ENCODE data around the gene CA5B. TPM values are rescaled to one million over a fixed set of nuclear protein-coding genes. Genes with fewer than 3 reads are reported as not detected.

The CA5B gene
- total RNA-seq, 4 donors from 2014 or later: 1.1 to 69.3 (median 4.7) TPM

DNA sequence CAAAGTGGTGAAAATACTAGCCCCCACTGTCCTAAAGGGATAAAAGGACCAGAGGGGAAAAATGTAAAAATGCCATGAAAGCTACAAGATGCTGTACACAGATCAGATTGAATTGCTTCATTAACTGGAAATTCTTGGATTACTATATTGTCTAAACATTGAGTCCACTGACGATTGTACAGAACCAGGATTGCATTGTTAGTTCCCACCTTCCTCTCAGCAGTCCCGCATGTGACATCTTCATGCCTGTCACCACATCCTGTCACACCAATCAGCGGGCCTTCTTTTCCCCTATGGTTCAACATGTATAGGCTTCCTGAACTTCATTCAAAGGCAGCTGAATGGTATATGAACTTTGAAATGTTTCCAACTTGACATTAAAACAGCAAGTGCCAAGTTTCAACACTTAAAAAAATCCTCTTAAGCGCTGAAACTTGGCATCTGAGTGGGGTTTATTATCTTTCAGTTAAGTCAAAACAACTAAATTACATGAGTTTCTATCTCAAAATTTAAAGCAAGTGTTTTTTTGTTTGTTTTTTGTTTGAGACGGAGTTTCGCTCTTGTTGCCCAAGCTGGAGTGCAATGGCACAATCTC lies 76.8 kb downstream of the CA5B start:
- Histone ChIP-seq H3K36me3 (no peaks in the 10 kb centered on the region), H3K4me1 (no peaks in the 10 kb centered on the region), H3K27me3 (no peaks in the 10 kb centered on the region), H3K4me3 (no peak overlapping the region), H3K9me3 (no peaks in the 10 kb centered on the region), H3K27ac (no peak overlapping the region)
- 86% methylated on average over 6 of the region's 6 CpGs; no CpG with 5 or more reads in 1 of the 2 donors for WGBS, 2 donors (ENCODE audit: low coverage in 1 of 2)
- intact Hi-C loops (cut with DNase I; ENCODE audit: low total_unique reads) (no loop called here), in situ Hi-C loops (cut with MboI; ENCODE audit: low pct_ligation_motif_present in 1 of 4, low pct_unique_long_range_greater_than_20kb in 1 of 4, low sequenced_read_pairs in 3 of 4) (loop anchor here in 1 of 4 donors (25.0 kb wide), 1 partner anchor 622 kb away; no protein-coding TSS in a partner anchor)
- TF ChIP-seq CTCF (IDR thresholded peaks at IDR 0.05) (no peak), POLR2A (IDR thresholded peaks at IDR 0.05) (no peak), POLR2AphosphoS5 (IDR thresholded peaks at IDR 0.05) (no peak), EP300 (IDR thresholded peaks at IDR 0.05; ENCODE audit: low read depth) (no peak)
- no peak for DNase-seq

- TF ChIP-seq POLR2AphosphoS5 (IDR thresholded peaks at IDR 0.05) (no peak), CTCF (IDR thresholded peaks at IDR 0.05) (peak in 2 of 5 experiments; percentile 18 to 21)
- in situ Hi-C loops (cut with MboI; ENCODE audit: low pct_ligation_motif_present in 1 of 4, low pct_unique_long_range_greater_than_20kb in 1 of 4, low sequenced_read_pairs in 3 of 4): loop anchor here in 1 of 4 donors (25.0 kb wide), 1 partner anchor 621 kb away; no protein-coding TSS in a partner anchor
- intact Hi-C loops (cut with DNase I; ENCODE audit: low total_unique reads): no loop called here
- H3K9me3 ChIP-seq: no peaks in the 10 kb centered on the region
- H3K27ac ChIP-seq: no peak overlapping the region
- H3K4me1 ChIP-seq: no peaks in the 10 kb centered on the region
- 78 to 90% methylated on average over 2 to 10 of the region's 10 CpGs for WGBS, 2 donors (ENCODE audit: low coverage in 1 of 2)
- H3K4me3 ChIP-seq: no peak overlapping the region
- H3K36me3 ChIP-seq: no peaks in the 10 kb centered on the region
- H3K27me3 ChIP-seq: no peaks in the 10 kb centered on the region
- DNase-seq: peak; percentile 12
These were observed 77.8 kb downstream of the CA5B start for GRCh38 chrX:15815779-15816437.

DNA sequence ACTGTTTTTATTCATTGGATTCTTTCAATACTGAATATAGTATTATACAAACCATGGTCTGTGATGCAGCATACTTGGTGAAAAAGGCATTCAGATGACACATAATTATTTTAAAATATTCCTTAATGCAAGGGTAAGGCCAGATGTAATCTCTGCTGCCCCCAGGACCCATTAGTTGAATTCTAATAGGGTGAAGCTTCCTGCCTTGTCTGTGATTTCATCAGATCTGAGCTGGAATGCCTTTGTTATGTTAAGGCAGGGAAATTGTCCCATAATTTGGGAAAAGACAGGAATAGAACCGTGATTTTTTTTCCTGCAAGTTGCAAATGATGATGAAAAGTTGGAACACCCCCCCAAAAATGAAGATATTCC lies 78.4 kb downstream of the CA5B start:
- Histone ChIP-seq H3K9me3 (no peaks in the 10 kb centered on the region), H3K27me3 (no peaks in the 10 kb centered on the region), H3K36me3 (no peaks in the 10 kb centered on the region), H3K4me3 (no peak overlapping the region), H3K4me1 (no peaks in the 10 kb centered on the region), H3K27ac (no peak overlapping the region)
- intact Hi-C loops (cut with DNase I; ENCODE audit: low total_unique reads): no loop called here
- in situ Hi-C loops (cut with MboI; ENCODE audit: low pct_ligation_motif_present in 1 of 4, low pct_unique_long_range_greater_than_20kb in 1 of 4, low sequenced_read_pairs in 3 of 4): loop anchor here in 1 of 4 donors (25.0 kb wide), 1 partner anchor 621 kb away; no protein-coding TSS in a partner anchor
- TF ChIP-seq CTCF (IDR thresholded peaks at IDR 0.05) (peak in 1 of 5 experiments; percentile 5), POLR2AphosphoS5 (IDR thresholded peaks at IDR 0.05) (no peak), EP300 (IDR thresholded peaks at IDR 0.05; ENCODE audit: low read depth) (no peak)
- 71 to 85% methylated on average over 1 of the region's 1 CpG for WGBS, 2 donors (ENCODE audit: low coverage in 1 of 2)
- no peak for DNase-seq

- in situ Hi-C loops (cut with MboI; ENCODE audit: low pct_ligation_motif_present in 1 of 4, low pct_unique_long_range_greater_than_20kb in 1 of 4, low sequenced_read_pairs in 3 of 4): loop anchor here in 1 of 4 donors (25.0 kb wide), 1 partner anchor 620 kb away; no protein-coding TSS in a partner anchor
- 67% methylated on average over 4 of the region's 4 CpGs; no CpG with 5 or more reads in 1 of the 2 donors for WGBS, 2 donors (ENCODE audit: low coverage in 1 of 2)
- intact Hi-C loops (cut with DNase I; ENCODE audit: low total_unique reads): no loop called here
- H3K36me3 ChIP-seq: no peaks in the 10 kb centered on the region
- H3K4me3 ChIP-seq: no peak overlapping the region
- H3K27me3 ChIP-seq: no peaks in the 10 kb centered on the region
- H3K4me1 ChIP-seq: no peaks in the 10 kb centered on the region
- no peak for DNase-seq
- no peaks in the 10 kb centered on the region for H3K9me3 ChIP-seq
- no peak for TF ChIP-seq CTCF (IDR thresholded peaks at IDR 0.05)
- no peak for TF ChIP-seq POLR2AphosphoS5 (IDR thresholded peaks at IDR 0.05)
- no peak for TF ChIP-seq EP300 (IDR thresholded peaks at IDR 0.05; ENCODE audit: low read depth)
- TF ChIP-seq POLR2A (IDR thresholded peaks at IDR 0.05): no peak
- H3K27ac ChIP-seq: no peak overlapping the region
These were observed 78.8 kb downstream of the CA5B start for GRCh38 chrX:15816886-15817285.
